Dermis microvascular lymphatic vessel endothelial cell (primary cell): Measurements from ENCODE around the gene THADA. TPM values are rescaled to one million over a fixed set of nuclear protein-coding genes. Genes with fewer than 3 reads are reported as not detected.
"Not testable (repeated sequence)": the region's sequence is repeated elsewhere in the genome, so short reads cannot be mapped to it uniquely, and the experiment has no call there.

ENCODE experiments used
- DNase-seq, 2 donors: peaks; one replicate each; pipeline versions ENCODE4 v3.0.0 to v3.0.0-alpha.2; 2010; ENCODE audit warnings: low read depth in 2 of 2
- total RNA-seq: library from RNA; depleted of rRNA; stranded (reverse); fragments of >200 nt; gene quantifications from 2 replicates; pipeline ENCODE4 v1.2.1, GENCODE V29; 2014

THADA gene
- total RNA-seq, 1 donor from 2014 or later, result 17.8 TPM

DNA sequence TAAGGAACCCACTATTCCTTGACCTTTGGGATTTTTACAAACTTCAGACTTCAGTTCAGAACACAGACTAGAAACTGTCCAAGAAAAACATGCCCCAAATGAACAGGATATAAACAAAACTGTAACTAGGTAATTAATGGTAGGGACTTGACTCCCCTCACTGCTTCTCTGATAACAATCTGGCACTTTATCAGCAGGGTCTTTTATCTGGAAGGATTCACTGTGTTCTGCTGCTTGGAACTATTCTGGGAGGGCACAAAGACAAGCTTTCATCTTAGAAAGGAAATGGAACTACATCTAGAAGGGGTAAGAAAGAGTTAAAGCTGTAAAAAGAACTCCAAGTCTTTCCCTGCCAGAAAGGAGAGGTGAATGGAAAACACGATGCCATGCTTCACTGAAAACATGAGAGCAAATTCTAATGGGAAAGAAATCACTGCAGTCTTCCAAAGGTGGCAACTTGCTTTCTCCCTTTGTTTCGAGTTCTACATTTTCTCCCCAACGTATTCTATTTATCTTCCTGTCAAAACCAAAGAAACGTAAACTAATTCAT, 181.2 kb downstream of the THADA start:
- DNase-seq, result peak in 1 of 2 donors; percentile 79

- no peak for DNase-seq
These were observed 181.8 kb downstream of the THADA start for GRCh38 chr2:43414033-43414432.

DNA sequence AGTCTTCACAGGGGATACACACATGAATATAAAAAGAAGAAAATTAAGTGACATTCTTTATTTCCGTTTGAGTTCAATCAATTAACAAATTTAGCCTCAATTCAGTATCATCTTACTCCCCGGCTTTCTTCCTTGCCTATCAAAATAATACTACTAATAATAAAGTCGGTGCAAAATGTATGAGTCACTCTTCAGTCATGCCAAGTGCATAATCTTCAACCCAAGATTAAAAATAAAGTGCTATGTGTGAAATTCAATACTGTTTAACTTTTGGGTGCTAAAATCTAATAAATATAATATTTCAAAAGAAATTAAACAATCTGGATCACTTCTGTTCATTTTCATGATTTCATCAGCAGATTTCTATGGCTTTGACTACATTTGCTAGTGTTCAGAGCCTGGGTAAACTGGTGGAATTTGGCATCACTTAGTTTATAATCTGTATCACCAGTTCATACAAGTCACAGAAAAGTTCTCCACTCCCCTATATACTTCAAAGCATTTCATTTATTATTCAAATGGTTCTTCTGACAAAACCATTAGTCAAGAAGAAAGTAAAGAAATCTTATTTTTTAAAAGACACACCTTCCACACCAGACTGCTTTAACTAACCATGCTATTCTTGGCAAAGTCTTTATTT, 183.6 kb downstream of the THADA start:
- DNase-seq, result peak in 1 of 2 donors; percentile 58

GRCh38 chr2:43410055-43410604, 185.7 kb downstream of the THADA start:
- DNase-seq, result no peak

DNA sequence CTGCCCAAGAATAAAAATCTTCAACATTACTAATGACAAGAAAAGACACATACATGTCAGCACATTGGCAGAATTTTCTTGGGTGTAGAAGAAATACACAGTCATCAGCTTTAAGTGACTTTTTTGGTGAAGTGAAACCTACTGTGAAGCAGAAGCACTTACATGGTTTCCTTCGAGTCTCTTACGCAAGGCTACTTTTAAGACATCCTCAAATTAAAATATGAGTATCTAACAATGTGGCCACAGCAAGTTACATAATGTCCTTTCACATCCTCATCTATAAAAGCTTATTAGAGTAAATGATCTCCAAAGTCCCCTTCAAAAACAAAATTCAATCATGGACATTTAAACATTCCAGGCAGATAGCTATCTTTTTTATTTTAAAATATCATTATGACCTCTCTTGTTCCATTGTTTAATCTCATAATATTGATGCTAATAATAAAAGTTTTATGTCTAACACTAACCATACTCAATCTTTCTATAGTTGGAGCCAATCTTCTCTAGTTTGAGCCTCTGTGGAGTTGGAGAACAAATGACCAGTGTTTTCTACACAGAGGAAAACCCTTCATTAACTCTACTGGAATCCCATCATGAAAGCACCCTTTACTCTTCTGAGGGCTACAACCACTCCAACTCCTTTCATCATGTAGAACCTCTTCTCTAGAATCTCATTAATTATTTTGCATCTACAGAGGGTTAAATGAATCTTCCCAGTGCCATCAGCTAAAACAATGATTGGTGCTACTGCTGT, 187.3 kb downstream of the THADA start:
- DNase-seq, result no peak

GRCh38 chr2:43407935-43408334, 187.9 kb downstream of the THADA start:
- DNase-seq, result no peak

GRCh38 chr2:43406651-43407279, 189.1 kb downstream of the THADA start:
- DNase-seq, result no peak

DNA sequence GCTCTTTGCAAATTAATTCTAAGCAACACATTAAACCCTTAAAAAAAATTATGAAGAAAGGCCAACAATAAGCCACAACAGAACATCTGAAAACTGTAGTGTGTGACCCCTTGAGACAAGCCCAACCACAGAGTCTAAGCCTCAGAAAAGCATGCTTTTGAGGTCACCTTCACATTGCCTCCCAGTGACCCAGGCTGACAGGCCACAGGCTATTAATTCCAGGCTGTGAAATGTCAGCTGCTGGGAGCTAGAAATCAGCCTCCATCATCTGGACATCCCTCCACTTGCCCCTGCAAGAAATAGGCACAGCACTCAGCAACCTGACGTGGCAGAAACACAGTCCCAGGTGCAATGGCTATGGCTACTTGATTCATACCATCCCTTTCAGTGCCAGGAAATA, 190.0 kb downstream of the THADA start:
- no peak for DNase-seq

GRCh38 chr2:43402452-43402937, 193.3 kb downstream of the THADA start:
- DNase-seq, result no peak

DNA sequence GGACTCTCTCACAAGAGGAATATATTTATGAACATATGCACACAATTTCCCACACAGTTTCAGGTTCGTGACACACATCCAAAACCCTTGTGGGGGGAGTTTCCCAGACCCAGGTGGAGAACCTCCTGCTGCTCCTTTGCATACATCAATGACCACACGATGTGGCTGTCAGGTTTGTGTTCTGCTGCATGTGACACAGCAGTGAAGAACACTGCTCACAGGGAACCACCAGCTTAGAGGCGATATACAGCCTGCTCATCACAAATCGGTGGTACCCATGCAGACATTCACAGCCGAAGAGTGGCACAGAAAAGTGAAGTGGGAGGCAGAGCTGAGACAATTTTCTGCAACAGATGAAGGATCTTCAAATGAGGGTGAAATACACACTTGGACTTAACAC, 193.8 kb downstream of the THADA start:
- no peak for DNase-seq

GRCh38 chr2:43400508-43400907, 195.3 kb downstream of the THADA start:
- no peak for DNase-seq

DNA sequence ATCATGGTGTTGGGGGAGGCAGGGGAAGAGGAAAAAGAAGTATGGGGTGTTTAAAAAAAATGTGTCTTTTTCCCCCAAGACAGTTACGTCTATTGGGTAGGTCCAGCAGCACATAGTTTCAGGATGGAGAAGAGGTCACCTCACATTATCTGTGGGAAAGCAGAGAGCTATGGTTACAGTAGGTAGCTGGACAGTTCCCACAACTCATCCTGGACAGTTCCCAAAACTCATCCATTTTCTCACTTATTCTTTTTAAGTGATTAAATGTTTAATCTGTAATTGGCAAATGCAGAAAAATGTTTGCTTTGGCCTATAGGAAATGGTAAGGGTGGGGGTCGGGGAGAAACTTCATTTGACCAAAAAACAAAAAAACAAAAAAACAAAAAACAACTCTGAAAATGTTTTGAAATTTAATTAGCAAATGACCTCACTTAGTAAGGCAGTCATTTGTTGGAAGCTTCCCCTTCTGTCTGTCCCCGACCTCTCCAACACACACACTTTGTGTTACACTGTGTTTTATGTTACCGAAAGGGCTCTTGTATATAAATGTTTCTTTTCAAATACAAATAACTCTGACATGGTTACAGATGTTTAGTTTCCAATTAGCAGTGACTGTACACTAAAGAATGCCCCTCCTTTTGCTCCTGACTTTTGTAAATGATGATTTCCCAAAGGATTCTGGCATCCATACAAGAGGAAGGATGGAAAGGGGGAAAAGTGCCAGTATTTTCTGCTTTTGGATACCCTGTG, 196.1 kb downstream of the THADA start:
- peak; percentile 43 to 95 for DNase-seq

DNA sequence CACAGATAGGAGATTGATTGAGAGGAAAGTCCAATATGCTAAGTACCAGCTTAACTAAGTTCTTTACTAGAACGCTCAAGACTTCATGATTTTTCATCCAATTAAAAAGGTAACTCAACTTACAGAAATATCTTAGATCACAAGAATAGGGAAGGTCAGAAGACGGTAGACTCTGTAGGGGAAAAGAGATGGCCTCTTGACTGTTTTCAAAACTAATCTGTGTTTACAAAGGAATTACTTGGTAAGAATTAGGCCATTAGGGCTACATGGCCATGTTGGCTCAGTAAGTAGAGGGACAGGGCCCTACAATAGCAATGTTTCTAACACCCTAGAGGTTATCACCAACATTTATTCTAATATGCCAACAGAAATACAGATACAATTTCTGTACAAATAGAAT, 196.7 kb downstream of the THADA start:
- DNase-seq, result no peak

DNA sequence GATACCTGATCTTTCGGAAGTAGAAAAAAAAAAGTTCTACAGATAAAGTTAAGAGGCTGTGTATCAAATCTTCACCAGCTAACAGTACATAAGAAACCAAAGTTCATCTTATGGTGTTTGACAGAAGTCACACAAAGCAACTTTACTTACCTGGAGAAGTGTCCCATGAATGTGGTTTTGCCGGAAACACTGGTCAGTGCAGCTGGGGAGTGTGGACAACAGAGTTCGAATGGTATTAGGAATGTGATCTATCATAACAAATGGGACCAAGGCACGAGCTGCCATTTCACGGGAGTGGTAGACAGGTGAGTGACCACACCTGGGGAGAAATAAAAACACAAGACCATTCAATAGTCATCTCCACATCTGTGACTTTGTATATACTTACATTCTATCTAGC, 198.0 kb downstream of the THADA start:
- no peak for DNase-seq

GRCh38 chr2:43397411-43397810, 198.4 kb downstream of the THADA start:
- no peak for DNase-seq

GRCh38 chr2:43396344-43396743, 199.5 kb downstream of the THADA start:
- DNase-seq, result not testable (repeated sequence)

DNA sequence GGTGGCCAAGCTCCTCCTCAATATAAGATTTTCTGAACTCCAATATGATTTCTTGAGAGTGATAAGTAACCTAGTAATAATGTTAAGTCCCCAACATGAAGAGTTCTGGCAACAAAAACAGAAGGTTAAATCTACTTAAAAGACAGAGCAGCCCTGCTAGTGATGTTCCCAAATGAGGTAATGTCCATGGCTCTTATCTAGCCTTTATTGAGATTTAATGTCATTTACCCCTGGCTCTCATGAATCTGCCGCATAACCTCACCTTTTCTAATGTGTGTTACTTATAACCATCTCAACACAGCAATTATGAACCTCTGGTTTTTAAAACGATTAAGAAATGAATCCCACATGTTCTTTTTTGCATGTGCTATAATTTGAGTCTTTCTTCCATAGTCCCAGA, 201.9 kb downstream of the THADA start:
- DNase-seq, result no peak

- DNase-seq, result peak in 1 of 2 donors; percentile 40
These were observed 204.0 kb downstream of the THADA start for GRCh38 chr2:43391878-43392215.

DNA sequence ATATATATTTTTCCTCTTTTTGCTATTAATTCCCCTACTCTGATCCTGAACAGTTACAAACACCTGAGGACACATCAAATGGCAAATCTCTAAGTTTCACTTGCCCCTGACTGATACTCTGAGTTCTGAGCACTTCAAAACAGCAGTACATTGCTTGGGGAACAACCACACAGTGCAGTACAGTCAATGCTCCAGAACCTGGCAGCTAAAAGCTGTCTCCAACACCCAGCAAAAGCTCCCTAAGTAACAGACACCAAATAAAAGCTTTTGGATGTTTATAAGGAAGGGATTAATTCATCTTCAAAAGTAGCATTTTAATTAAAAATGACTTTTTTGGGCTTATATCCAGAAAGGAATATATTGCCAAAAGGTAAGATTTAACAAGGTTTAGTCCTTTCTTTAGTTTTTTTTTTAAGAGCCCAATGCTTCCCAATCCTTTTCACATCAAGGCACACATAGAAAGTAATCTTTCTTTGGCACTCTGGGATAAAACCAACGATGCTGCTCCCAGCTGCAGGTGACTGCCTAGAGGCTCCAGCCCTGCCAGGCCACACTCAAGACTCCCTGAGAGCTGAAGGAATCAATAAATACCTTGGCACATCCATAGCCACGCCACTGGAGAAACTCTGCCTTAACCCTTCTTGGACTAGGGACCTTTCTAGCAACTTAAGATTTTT, 204.5 kb downstream of the THADA start:
- DNase-seq, result no peak

DNA sequence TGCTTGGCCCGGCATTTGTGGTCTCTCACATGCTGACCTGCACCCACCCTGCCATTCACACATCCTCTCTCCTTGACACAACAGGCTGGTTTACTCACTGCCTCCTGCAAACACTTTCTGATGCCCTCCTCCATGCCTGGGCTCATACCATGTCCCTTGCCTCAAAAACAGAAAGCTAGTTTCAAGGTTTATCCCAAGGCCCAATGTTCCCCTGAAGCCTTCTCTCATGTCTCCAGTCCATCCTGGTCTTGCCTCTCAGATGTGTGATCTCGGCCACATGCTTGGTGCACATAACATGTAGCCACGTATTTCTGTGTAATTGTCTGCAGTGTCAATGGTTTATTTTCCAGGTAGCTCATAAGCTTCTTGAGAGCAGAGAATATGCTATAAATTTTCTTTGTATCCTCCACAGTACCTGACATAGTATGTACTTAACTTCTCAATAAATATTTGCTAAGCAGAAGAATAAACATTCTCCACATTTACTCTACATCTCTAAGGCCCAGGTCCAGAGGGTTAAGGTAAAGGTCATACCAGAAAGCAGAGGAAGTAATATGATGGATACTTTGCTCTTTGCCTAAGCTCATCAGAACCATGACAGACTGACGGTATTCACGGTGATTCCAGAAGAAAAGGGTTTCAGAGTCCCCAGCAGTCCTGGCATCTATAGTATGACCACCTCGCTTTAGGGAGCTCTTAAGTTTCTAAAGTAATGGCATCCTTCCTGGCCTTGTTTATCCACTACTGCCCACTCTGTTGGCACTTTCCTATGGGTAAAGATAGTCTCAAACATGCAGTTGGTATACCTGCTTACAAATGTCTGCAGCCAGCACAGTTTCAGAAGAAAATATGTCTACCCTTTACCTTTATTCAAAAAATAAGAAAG, 206.0 kb downstream of the THADA start:
- DNase-seq, result no peak
